GM19324 (cell line): ENCODE measurements around the gene FAM181A.

ENCODE experiments used
- ATAC-seq: cut with Tn5 transposase; IDR thresholded peaks from one replicate; pipeline ENCODE4 v1.9.1; 2021; ENCODE audit warnings: mild to moderate bottlenecking, moderate library complexity; ENCODE audit not compliant: unreplicated experiment, low FRiP score

The FAM181A gene

DNA sequence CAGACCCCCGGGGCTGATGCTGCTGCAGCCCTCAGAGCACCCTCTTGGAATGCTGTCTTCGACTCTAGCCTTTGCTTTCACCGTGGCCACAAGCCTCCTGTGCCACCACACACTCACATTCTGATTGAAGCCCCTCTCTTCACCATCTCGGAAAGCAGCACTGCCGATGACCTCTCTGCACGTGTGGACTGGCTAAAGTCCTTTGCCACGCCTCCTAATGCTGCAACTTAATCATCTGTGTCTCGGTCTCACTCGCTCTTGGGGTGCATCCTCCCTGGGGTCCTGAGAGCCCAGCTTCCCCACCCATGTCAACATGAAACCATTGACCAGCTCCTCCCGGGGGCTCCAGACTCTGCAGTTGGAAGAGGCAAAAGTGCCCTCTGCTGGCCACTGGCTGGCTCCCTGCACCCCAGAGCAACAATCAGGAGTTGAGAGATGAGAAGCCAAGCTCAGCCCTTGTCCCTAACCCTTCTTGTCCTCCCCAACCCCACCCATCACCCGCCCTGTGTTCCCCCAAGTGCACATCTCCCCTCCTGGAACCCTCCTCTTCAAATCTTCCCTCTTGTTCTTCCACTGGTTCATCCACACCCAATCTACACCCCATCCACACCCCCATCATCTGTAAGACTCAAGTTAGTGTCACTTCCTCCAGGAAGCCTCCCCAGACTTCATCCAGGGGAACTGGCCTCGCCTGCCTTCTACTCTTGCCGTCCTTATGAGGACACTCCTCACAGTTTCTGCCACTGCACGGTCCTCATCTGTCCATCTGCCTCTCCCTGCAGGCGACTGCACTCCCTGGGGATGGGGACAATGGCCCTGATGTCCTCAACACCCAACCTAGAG is 23.6 kb upstream of the FAM181A start:
- ATAC-seq, result no peak

DNA sequence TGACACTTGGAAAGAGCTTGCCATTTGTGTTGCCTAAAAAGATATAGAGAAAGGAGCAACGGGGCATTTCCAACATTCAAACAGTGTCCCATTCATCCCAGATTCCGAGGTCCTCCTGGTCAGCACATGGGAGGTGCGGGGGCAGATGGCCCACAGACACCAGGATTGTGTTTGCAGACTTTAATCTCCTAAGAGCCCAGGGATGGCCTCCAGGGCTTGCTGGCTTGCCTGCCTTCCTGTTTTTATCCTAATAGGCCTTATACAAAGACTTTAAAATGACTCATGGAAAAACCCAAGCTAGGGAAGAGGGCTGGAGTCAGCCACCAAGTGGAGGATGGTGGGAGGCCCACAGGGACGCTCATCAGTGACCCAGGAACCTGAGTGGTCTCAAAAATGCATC is 21.5 kb upstream of the FAM181A start:
- ATAC-seq, result no peak

DNA sequence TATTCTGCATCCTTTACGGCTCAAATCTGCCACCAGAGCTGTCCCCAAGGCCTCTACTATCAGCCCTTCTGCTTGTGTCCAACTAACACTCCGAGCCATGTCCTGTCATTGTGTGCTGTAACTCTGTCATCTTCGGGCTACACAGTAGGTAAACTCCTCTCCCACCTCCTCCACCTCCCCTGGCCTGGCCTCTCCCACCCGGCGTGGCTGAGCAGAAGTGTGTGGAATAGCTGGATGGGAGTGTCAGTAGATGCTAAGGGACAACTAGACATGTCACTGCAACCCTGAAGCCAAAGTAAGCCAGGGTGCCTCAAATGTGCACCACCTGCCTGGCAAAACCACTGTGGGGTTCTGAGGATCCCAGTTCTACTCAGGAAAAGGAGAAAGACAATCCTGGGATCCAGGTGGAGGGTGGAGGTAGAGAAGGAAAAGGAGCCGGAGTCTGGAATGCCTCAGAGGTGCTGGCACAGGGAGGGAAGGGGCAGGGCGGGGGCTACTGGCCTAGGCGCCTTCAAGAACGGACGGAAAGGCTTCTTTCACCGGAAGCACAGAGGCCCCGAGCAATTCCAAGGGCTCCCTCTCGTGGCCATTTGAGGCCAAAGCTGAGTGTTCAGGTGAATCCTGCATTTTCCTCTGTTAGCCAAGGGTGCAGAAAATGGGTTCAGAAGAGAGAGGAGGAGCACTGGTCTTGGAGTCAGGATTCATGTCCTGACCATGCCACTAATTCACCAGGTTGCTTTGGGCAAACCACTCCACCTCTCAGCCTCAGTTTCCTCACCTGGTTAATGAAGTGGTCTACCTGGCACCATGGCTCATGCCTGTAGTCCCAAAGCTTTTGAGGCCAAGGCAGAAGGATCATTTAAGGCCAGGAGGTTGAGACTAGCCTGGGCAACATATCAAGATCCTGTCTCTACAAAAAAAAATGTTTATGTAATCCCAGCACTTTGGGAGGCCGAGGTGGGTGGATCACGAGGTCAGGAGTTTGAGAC is 20.5 kb upstream of the FAM181A start:
- peak; percentile 67 for ATAC-seq

DNA sequence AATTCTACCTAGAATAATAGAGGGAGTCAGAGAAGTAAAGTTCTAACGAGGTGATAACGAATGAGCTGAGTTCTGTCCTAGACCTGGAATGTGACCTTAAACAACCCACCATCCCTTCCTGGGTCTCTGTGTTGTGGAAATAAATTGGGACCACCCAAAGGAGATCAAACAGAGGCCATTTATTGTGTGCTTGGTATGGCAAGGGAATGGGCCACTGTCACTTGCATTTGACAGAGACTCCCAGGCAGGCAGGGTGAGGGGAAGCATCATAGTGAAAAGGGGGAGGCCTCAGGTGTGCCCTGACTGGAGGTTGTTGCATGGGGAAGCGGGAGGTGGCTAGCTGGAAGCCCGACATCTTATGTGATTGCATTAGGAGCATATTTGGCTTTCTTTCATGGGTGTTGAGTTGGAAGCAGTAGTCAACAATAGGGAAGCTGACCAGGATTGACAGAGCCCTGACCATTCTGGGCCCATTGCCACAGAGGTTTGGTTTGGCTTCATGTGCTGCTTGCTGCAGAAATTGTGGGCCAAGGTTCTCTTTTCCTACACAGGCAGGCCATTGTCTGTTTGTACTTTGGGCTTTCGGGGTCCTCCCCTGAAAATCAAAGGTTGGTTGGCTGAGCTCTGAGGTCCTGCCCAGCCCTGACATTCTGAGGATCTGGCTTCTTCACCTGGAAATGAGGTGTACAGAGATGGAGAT is 17.6 kb upstream of the FAM181A start:
- no peak for ATAC-seq

DNA sequence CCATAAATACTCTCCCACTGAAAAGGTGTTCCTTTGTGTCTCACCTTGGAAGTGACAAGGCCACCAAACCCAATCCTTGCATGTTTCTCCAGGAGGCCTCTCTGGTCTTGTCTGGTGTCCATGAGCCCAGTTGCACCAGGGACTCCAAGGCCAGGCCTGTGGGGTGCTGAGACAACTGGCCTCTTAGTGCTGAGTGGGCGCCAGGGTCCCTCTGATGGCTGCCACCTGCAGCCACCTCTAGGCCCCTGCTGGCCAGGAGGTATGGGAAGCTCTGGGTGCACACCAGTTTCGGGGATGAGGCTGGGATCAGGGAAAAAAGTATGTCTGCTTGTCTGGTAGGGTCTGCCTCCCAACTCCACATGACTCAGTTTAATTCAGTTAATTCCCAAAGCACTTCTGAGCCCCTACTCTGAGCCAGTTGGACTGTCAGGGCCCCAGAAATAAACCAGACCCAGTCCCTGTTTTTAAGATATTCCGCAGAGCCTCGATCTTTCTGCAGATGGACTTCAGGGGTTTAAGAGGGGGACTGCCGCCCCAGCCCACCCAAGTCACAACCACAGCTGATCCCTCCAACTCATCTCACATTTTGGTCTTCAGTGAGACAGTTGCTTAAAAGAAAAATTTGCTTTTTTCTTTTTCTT is 15.0 kb upstream of the FAM181A start:
- no peak for ATAC-seq

DNA sequence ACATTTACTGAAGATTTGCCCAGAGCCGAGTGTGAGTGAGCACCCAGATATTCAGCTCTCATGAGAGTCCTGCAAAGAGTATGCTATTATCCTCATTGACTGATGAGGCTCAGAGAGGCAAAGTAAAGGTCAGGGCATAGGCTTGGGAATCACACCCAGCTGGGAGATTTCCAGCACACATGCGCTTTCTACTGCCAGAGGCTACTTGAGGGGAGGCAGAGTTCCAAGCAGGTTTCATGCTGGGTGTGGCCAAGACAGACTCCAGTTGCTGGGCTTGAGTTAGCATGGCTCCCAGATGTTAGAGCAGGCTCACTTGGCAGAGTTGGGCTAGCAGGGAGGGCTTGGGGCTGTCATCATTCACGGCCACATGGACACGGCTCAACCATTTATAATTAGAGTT is 14.4 kb upstream of the FAM181A start:
- no peak for ATAC-seq

DNA sequence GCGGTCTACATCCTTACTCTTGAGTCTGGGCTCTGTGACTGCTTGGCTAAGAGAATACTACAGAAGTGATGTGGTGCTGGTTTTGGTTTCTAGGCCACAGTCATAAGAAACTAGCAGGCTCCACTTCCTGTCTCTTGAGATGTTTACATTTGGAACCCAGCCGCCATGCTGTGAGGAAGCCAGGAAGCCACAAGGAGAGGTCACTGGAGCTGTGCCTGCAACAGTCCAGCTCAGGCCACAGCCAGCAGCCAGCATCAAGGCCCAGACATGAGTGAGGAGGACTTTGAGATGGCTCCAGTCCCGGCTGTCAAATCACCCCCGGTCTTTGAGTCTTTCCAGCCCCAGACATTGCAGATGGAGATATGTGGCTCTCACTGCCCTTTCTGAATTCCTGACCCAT is 12.9 kb upstream of the FAM181A start:
- no peak for ATAC-seq

DNA sequence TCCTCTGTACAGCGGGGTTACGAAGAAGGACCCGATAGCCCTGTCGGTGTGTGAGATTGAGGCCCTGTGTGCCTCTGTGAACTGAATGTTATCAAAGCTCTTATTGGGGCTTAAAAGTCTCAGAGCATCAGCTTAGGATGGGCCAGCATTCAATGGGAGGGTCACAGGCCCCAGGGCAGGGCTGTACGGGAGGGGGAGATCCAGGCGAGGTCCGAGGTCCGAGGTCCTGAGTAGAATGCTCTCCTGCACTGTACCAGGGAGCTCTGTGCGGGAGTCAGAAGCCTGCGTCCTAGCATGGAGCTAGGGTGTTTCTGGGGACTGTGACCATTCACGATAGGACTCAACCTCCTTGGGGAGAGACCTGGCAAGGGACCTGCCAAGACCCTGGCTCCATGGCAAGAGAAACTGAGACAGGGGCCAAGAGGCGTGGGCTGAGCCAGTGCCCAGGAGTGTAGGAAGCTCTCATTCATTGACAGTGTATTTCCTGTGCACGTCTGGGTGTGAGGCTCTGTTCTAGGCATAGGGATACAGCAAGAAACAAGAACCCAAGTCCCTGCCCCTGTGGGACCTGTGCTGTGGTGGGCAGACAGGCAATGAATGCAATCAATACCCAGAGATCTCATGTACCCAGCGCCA is 12.0 kb upstream of the FAM181A start:
- ATAC-seq, result no peak

DNA sequence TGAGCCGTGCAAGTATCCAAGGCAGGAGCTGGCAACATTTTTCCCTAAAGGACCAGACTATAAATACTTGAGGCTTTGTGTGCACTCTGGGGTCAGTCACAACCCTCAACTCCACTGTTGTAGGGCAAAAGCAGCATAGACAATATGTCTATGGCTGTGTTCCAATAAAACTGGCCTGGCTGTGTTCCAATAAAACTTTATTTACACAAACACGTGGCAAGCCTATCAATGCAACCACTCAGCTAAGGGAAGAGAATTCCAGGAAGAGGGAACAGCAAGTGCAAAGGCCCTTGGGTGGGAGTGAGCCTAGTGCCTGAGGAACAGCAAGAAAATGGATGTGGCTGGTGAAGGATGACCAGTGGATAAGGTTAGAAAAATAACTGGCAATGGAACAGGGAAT is 11.3 kb upstream of the FAM181A start:
- no peak for ATAC-seq

DNA sequence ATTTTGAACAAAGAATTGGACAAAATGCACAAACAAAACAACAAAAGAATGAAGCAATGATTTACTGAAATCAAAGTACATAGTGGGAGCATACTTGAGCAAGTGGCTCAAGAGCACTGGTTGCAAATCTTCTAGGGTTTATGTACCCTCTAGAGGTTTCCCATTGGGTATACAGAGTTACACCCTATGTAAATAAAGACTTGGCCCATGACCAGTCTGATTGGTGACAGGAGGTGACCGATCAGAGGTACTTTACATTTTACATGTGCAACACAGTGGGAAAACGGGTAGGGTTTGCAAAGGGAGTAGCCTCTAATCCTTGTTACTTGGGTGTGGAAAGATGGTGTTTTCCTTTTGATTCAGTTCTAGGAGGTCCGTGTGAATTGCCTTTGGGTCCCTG is 10.6 kb upstream of the FAM181A start:
- no peak for ATAC-seq

DNA sequence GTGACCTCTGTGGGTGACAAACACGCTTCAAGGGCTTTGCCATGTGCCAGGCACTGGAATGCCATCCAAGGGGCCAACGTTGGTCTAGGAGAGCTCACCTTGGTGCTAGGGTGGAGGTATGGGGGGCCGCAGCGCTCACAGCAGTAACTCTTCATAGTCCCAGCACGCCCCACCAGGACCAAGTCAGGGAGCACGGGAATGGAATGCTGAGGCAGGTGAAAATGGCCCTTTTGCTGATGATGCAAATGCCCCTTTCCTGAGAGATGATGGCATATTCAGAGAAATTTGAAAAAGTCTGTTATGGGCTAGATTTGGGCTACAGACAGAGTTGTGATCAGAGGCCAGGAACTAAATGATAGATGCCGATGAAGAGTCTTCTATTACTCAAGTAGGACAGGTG is 10.0 kb upstream of the FAM181A start:
- ATAC-seq, result no peak

DNA sequence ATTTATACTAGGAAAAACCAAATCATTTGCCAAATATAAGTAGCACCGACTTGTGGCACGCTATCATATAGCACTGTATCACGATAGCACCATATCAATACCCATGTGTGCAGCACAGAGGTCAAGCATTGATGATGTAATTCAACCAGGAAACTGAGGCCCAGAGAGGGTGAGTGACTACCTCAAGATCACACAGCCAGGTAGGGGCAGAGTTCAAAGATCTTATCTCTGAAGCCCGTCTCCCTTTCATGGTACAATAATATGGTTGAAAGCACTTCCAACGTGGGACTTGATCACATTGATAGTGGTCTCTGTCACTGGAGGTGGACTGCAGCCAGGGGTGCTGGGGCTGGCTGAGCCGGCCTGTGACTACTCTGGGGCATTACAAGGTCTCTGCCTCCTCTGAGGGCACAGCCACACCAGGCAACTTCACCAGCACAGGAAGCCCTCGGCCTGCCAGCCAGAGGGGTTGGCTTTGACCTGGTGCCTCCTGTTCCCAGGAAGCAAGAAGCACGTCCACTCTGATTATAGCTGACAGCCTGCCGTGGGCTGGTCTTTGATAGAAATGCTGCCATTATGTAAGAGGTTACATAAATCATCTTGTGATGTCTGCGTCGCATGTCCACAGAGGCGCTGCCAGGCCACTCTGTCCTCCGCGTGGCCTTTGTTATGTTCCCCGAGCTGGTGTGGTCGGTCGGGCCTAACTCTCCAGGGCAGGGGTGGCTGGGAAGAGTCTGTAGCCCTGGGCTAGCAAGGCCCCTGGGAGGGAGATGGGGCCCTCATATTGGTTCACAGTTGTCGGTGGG is 5.9 kb upstream of the FAM181A start:
- no peak for ATAC-seq

DNA sequence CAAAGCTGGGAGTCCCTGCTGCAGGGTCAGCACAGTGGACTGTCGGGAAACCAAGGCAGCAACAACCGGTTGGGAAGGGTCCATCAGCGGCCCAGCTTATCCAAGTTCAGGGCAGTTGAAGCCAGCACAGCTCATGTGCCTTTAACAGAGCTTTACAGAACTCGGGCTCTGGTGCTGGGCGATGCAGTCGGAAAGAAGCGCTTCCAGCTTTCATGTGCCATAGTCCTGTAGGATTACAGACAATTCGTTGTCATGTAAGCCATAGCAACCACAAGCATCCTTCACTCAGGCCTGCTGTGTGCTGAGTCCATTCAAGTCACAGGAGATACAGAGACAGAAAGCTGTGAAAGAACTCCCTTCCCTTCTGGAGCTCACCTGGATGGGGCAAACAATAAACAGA is 3.5 kb upstream of the FAM181A start:
- ATAC-seq, result no peak

DNA sequence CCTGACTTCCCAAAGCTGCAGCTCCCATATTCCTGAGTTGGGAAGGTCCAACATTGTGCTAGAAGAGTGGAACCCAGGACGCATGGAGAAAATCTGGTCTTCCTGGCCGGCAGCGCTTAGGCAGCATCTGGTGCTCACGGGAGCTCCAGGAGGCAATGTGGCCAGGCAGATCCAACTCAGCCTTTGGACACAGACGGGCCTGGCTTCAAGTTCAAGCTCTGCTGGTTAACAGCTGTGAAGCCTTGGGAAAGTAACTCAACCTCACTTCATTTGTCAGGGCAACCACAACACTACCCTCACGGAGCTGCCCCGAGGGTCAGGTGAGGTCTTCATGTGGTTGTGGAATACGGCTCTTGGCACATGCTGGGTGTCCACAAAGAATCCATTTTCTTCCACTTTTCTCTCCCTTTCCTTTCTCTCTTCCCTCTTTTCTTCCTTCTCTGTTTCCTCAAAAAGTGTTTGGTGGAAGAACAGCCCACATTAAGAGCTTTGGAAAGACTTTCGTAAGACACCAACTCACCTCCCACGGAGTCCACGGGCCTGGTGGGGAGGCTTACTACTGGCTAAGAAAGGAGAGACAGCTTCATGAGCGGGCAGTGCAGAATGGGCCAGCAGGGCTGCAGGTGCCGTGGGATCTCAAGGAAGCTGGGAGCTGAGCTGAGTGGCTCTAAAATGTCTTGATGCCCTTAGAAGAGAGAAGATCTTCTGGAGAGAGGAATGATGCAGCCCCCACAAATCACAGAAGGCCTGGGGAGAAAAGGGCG is 2.4 kb upstream of the FAM181A start:
- no peak for ATAC-seq

DNA sequence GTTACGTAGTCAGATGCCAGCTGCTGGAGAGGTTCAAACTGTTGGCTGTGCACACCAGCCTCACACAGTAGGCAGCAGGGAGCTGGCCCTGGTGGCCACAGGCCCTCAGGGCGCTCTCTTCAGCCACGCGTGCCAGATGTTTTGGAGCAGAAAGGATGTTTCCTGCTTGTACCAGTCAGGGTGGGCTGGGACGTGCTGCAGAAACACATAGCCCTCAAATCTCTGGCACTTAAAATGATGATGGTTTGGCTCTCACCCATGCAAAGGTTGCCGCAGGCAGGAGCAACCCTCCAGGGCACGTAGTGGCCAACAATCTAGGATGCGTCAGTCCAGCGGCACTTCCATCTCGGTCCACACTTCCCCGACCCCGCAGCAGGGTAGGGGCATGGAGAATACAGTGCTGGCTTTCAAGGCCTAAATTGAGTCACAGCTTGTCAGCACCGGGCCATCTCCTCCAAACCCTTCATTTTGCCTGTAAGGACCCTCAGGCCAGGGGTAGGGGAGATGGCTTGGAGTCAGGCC is 1.7 kb upstream of the FAM181A start:
- no peak for ATAC-seq

DNA sequence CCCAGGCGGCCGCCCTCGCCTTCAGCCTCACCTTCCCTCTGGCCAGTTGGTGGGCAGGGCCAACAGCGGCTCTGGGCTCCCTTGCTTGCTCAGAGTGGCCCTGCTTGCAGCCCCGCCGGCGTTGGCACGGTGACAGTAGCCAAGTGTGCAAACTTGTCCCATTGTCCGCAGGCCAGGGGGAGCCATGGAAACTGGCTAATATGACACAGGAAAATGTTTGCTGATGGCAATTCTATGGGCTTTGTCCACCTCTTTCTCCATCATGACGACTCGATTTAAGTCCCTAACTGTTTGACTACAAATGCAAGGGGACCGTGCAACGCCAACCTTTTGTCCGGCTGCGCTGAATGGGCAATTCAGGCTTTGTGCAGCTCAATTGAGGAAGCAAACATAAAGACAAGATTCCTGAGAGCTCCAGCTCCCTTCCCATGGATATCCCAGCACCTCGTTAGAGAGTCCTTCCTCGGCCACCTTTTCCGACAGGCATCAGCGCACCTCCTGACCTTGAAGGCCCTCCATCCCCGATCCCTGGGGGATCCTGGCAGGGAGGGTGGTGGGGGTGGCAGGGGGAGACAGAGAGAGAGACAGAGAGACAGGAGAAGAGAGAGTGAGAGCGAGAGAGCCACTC is 785 bp upstream of the FAM181A start:
- ATAC-seq, result no peak

DNA sequence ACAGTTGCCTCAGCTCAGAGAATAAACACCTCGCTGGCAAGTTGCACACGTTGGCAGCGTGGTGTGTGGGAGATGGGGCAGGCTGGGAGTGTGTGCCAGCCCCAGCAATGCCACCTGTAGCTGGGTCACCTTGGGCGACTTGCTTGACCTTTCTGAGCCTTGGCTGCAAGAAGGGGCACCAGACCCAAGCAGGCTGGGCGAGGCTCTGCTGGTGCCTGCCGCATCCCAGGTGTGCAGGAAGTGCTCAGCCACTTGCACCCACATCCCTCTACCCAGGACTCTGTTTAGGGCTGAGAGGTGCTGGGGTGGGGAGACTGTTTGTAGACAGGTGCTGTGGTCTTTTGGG is 629 bp downstream of the FAM181A start:
- no peak for ATAC-seq
